ENCODE measurements around the gene SAA1.

DNA sequence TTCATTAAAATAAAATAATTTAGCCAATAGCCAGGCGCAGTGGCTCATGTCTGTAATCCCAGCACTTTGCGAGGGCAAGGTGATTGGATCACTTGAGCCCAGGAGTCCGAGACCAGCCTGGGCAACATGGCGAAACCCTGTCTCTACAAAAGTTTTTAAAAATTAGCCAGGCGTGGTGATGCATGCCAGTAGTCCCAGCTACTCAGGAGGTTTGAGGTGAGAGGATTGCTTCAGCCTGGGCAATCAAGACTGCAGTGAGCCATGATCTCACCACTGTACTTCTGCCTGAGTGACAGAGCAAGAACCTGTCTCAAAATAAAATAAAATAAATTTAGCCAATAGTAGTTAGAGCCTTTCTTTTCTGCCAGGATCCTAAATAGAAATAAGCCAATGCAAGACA lies 43.6 kb downstream of the SAA1 start:
- TF ChIP-seq TBL1XR1 (IDR thresholded peaks at IDR 0.05; ENCODE audit: low read depth, low read length) (no peak), EZH2 (IDR thresholded peaks at IDR 0.05; ENCODE audit: borderline replicate concordance, control insufficient read depth, low read depth, low read length) (no peak), POLR2AphosphoS5 (IDR thresholded peaks at IDR 0.05; ENCODE audit: low read length) (no peak), MYC (IDR thresholded peaks at IDR 0.05; ENCODE audit: insufficient read depth, insufficient read length, insufficient replicate concordance, low read length, severe bottlenecking) (no peak)
- TF ChIP-seq, protein P1, sequence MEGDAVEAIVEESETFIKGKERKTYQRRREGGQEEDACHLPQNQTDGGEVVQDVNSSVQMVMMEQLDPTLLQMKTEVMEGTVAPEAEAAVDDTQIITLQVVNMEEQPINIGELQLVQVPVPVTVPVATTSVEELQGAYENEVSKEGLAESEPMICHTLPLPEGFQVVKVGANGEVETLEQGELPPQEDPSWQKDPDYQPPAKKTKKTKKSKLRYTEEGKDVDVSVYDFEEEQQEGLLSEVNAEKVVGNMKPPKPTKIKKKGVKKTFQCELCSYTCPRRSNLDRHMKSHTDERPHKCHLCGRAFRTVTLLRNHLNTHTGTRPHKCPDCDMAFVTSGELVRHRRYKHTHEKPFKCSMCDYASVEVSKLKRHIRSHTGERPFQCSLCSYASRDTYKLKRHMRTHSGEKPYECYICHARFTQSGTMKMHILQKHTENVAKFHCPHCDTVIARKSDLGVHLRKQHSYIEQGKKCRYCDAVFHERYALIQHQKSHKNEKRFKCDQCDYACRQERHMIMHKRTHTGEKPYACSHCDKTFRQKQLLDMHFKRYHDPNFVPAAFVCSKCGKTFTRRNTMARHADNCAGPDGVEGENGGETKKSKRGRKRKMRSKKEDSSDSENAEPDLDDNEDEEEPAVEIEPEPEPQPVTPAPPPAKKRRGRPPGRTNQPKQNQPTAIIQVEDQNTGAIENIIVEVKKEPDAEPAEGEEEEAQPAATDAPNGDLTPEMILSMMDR (IDR thresholded peaks at IDR 0.05 in 2 of 3, conservative IDR thresholded peaks at IDR 0.05 in 1 of 3; ENCODE audit: control insufficient read depth in 2 of 3, extremely low read depth in 1 of 3, insufficient read depth in 1 of 3, low read depth in 3 of 3, low read length in 3 of 3): no peak
- TF ChIP-seq, protein P2, sequence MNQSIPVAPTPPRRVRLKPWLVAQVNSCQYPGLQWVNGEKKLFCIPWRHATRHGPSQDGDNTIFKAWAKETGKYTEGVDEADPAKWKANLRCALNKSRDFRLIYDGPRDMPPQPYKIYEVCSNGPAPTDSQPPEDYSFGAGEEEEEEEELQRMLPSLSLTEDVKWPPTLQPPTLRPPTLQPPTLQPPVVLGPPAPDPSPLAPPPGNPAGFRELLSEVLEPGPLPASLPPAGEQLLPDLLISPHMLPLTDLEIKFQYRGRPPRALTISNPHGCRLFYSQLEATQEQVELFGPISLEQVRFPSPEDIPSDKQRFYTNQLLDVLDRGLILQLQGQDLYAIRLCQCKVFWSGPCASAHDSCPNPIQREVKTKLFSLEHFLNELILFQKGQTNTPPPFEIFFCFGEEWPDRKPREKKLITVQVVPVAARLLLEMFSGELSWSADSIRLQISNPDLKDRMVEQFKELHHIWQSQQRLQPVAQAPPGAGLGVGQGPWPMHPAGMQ (IDR thresholded peaks at IDR 0.05; ENCODE audit: borderline replicate concordance): no peak

Measured in GM12878 (cell line).